KMS-11 (cell line): Measurements from ENCODE around the gene KIF12.

Source experiments
- H2AFZ ChIP-seq: fragments of 200-600 bp; sonication (generic); 2 replicates; pipeline ENCODE4 v1.6.1; 2016; ENCODE audit warnings: antibody characterized with exemption, mixed run types, low read depth
- H3K27ac ChIP-seq: fragments of 200-600 bp; sonication (generic); 2 replicates; pipeline ENCODE4 v1.6.1; 2016; ENCODE audit warnings: mild to moderate bottlenecking, mixed run types
- H3K27me3 ChIP-seq: fragments of 200-600 bp; sonication (generic); 2 replicates; pipeline ENCODE4 v1.6.1; 2017; ENCODE audit warnings: mild to moderate bottlenecking, low read depth, mixed run types, moderate library complexity; ENCODE audit not compliant: insufficient read depth
- H3K36me3 ChIP-seq: fragments of 200-600 bp; sonication (generic); 2 replicates; pipeline ENCODE4 v1.6.1; 2017; ENCODE audit warnings: mild to moderate bottlenecking, mixed run types; ENCODE audit not compliant: insufficient read depth
- H3K4me1 ChIP-seq: fragments of 200-600 bp; sonication (generic); 2 replicates; pipeline ENCODE4 v1.6.1; 2016; ENCODE audit warnings: mild to moderate bottlenecking, low read depth, mixed run types; ENCODE audit not compliant: poor library complexity, severe bottlenecking
- H3K4me2 ChIP-seq: fragments of 200-600 bp; sonication (generic); 2 replicates; pipeline ENCODE4 v1.7.0; 2016; ENCODE audit warnings: mild to moderate bottlenecking, mixed run types
- H3K4me3 ChIP-seq: fragments of 200-600 bp; sonication (generic); IDR thresholded peaks from 2 replicates; pipeline ENCODE4 v1.6.1; 2017; ENCODE audit warnings: low read depth, low read length, mixed read lengths; ENCODE audit not compliant: insufficient read depth
- H3K79me2 ChIP-seq: fragments of 200-600 bp; sonication (generic); 2 replicates; pipeline ENCODE4 v1.6.1; 2016; ENCODE audit warnings: low read depth, mixed run types; ENCODE audit not compliant: insufficient read depth
- H3K9ac ChIP-seq: fragments of 200-600 bp; sonication (generic); 2 replicates; pipeline ENCODE4 v1.6.1; 2016; ENCODE audit warnings: mild to moderate bottlenecking, mixed run types
- H4K20me1 ChIP-seq: fragments of 200-600 bp; sonication (generic); 2 replicates; pipeline ENCODE4 v1.6.1; 2016; ENCODE audit warnings: mild to moderate bottlenecking, mixed run types; ENCODE audit not compliant: insufficient read depth
- CTCF ChIP-seq: fragments of 200-600 bp; sonication (generic); conservative IDR thresholded peaks from 2 replicates; pipeline ENCODE4 v1.6.1; 2017; ENCODE audit warnings: low read depth, mild to moderate bottlenecking, antibody characterized with exemption, low read length, moderate library complexity, mixed read lengths

KIF12 gene

DNA sequence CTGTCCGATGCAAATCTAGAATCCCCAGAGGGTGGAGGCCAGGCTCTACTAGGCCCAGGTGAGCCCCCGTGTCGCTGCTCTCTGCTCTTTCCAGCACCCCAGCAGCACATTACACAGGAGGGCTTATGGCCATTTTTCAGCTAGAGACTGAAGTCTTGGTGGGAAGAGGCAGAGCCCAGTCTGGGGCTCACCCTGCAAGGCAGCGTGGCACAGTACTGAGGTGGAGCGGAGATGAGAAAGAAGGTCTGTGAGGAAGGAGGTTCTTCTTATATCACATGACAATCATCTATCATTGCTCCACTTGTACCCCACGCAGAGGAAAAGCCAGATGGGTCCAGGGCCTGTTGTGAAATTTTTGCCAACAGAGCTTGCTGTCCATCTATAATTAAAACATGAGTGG, 10.0 kb upstream of the KIF12 start:
- H3K4me3 ChIP-seq, result no peak overlapping the region
- no peak overlapping the region for H3K27ac ChIP-seq
- no peaks in the 10 kb centered on the region for H4K20me1 ChIP-seq
- no peaks in the 10 kb centered on the region for H3K27me3 ChIP-seq
- no peak overlapping the region for H3K9ac ChIP-seq
- no peaks in the 10 kb centered on the region for H3K36me3 ChIP-seq
- H3K79me2 ChIP-seq, result no peaks in the 10 kb centered on the region
- TF ChIP-seq CTCF, result no peak
- no peak overlapping the region for H2AFZ ChIP-seq
- H3K4me1 ChIP-seq, result no peaks in the 10 kb centered on the region
- H3K4me2 ChIP-seq, result no peak overlapping the region

DNA sequence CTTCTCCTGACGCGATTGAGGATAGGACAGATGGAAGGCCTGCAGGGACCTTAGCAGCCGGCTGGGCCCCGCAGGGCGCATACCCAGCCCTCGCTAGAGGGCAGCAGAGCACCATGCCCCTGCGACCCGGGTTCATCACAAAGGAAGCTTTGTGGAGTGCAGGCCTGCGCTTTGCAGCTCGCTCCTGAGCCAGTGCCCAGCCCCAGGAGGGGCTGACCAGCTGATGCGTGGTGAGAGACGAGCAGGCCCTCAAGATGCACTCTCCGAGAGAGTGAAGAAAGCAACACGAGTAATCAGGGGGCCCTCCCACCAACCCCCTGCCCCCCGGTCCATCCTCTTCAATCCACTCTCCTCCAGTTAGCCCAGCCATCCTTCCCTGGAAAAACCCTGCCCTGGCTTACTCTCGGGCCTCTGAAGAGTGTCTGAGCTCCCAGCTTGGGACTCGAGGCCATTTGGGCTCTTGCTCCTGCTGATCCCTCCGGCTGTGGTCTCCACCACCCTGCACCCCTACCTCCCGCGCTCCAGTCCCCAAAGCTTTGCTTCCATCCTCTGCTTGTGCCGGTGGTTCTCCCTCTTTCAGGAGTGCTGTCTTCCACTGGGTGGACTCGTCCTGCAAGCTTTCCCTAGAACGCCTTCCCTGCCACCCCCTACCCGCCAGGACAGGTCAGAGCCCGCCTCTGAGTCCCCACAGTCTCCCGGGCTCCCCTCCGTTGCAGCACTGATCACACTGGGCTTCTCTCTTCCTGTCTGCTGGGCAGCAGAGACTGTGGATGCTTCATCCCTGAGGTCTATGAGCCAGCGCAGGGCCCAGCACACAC, 9.1 kb upstream of the KIF12 start:
- no peak overlapping the region for H2AFZ ChIP-seq
- peak; percentile 82 for TF ChIP-seq CTCF

DNA sequence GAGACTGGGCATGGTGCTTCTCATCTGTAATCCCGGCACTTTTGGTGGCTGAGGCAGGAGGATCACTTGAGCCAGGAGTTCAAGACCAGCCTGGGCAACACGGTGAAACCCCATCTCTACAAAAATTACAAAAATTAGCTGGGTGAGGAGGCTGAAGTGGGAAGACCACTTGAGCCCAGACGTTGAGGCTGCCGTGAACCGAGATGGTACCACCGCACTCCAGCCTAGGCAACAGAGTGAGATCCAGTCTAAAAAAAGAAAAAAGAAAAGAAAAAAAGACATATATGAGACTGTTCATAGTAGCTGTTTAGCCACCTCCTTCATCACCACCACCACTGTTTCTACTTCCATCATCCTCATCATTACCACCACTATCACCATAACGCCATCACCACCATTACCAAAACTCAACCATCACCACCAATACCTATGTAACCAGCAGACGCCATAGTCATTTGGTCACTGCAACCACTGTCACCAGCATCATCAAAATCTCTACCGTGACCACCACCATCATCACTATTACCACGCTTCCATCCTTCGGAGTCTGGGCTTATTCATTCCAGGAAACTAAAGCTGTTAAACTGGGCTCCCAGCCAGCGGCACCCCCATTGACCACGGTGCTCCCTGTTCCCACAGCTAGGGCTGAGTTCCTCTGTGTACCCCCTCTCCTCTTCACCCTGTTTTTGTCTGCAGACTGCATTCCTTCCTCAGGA, 8.4 kb upstream of the KIF12 start:
- Histone ChIP-seq H3K4me3 (no peak overlapping the region), H4K20me1 (no peaks in the 10 kb centered on the region), H3K36me3 (no peaks in the 10 kb centered on the region), H3K79me2 (no peaks in the 10 kb centered on the region), H3K27ac (no peak overlapping the region), H3K9ac (no peak overlapping the region), H3K4me2 (no peak overlapping the region), H3K4me1 (no peaks in the 10 kb centered on the region), H2AFZ (no peak overlapping the region), H3K27me3 (no peaks in the 10 kb centered on the region)
- TF ChIP-seq CTCF, result no peak

More for the DNA sequence above, 9.1 kb upstream of the KIF12 start:
- no peak overlapping the region for H3K9ac ChIP-seq
- no peaks in the 10 kb centered on the region for H3K4me1 ChIP-seq
- H3K4me3 ChIP-seq, result no peak overlapping the region
- no peaks in the 10 kb centered on the region for H3K27me3 ChIP-seq
- no peaks in the 10 kb centered on the region for H3K36me3 ChIP-seq
- no peaks in the 10 kb centered on the region for H3K79me2 ChIP-seq
- H3K4me2 ChIP-seq, result no peak overlapping the region
- no peaks in the 10 kb centered on the region for H4K20me1 ChIP-seq
- H3K27ac ChIP-seq, result no peak overlapping the region

GRCh38 chr9:114105236-114105635, 6.1 kb upstream of the KIF12 start:
- H3K36me3 ChIP-seq, result no peaks in the 10 kb centered on the region
- no peak overlapping the region for H3K4me3 ChIP-seq
- no peaks in the 10 kb centered on the region for H3K27me3 ChIP-seq
- no peak overlapping the region for H3K27ac ChIP-seq
- no peak overlapping the region for H2AFZ ChIP-seq
- no peaks in the 10 kb centered on the region for H3K4me1 ChIP-seq
- H3K9ac ChIP-seq, result no peak overlapping the region
- no peaks in the 10 kb centered on the region for H4K20me1 ChIP-seq
- no peaks in the 10 kb centered on the region for H3K79me2 ChIP-seq
- no peak for TF ChIP-seq CTCF
- H3K4me2 ChIP-seq, result no peak overlapping the region
